Liver (tissue), 9 donors: ENCODE results near the gene PLEKHO2. TPM values are rescaled to one million over a fixed set of nuclear protein-coding genes. Genes with fewer than 3 reads are reported as not detected.

Experiments
- DNase-seq: peaks from one replicate; pipeline ENCODE4 v3.0.0-alpha.2; 2017; ENCODE audit warnings: low spot score
- H3K27ac ChIP-seq, 2 donors: one replicate each; pipeline ENCODE4 v1.7.0; 2013; ENCODE audit warnings: inconsistent platforms in 2 of 2, low read length in 2 of 2, control low read depth in 1 of 2, low read depth in 1 of 2, mild to moderate bottlenecking in 1 of 2
- H3K27me3 ChIP-seq, 4 donors: one replicate each; pipeline versions ENCODE4 v1.6.1 to v1.7.0; 2013; ENCODE audit warnings: low read length in 3 of 4, inconsistent platforms in 1 of 4, mild to moderate bottlenecking in 1 of 4, moderate library complexity in 1 of 4; ENCODE audit not compliant: control insufficient read depth in 4 of 4, insufficient read depth in 4 of 4
- H3K36me3 ChIP-seq, 4 donors: one replicate each; pipeline versions ENCODE4 v1.6.1 to v1.7.0; 2013; ENCODE audit warnings: low read length in 3 of 4, mild to moderate bottlenecking in 3 of 4, low read depth in 1 of 4, moderate library complexity in 1 of 4; ENCODE audit not compliant: control insufficient read depth in 4 of 4, insufficient read depth in 3 of 4
- H3K4me1 ChIP-seq, 4 donors: one replicate each; pipeline versions ENCODE4 v1.6.1 to v1.7.0; 2013; ENCODE audit warnings: low read length in 3 of 4, mild to moderate bottlenecking in 3 of 4, moderate library complexity in 1 of 4; ENCODE audit not compliant: control insufficient read depth in 4 of 4, insufficient read depth in 4 of 4
- H3K4me3 ChIP-seq, 3 donors: one replicate each; pipeline versions ENCODE4 v1.6.1 to v1.7.0; 2013; ENCODE audit warnings: low read length in 3 of 3, control low read depth in 1 of 3, low read depth in 1 of 3, mild to moderate bottlenecking in 1 of 3
- H3K9ac ChIP-seq, 2 donors: one replicate each; pipeline ENCODE4 v1.7.0; 2013; ENCODE audit warnings: low read length in 2 of 2, mild to moderate bottlenecking in 2 of 2, moderate library complexity in 2 of 2, control low read depth in 1 of 2, low read depth in 1 of 2
- H3K9me3 ChIP-seq, 4 donors: one replicate each; pipeline versions ENCODE4 v1.6.1 to v1.7.0; 2013; ENCODE audit warnings: low read length in 3 of 4; ENCODE audit not compliant: control insufficient read depth in 4 of 4
- ATF3 ChIP-seq: IDR thresholded peaks from 2 replicates; pipeline ENCODE4 v1.6.1; 2016; ENCODE audit warnings: antibody characterized with exemption
- CTCF ChIP-seq: fragments of 150-350 bp; IDR thresholded peaks from 2 replicates; pipeline ENCODE4 v1.5.1; 2017; ENCODE audit warnings: improper control_type of control experiment, low read depth, low read length; ENCODE audit not compliant: missing input control
- EGR1 ChIP-seq, 2 donors: IDR thresholded peaks; 2 replicates each; pipeline ENCODE4 v1.6.1; 2016 to 2018; ENCODE audit warnings: antibody characterized with exemption in 2 of 2, low read depth in 2 of 2
- FOXA1 ChIP-seq: IDR thresholded peaks from 2 replicates; pipeline ENCODE4 v1.6.1; 2016; ENCODE audit warnings: antibody characterized with exemption
- FOXA2 ChIP-seq: IDR thresholded peaks from 2 replicates; pipeline ENCODE4 v1.6.1; 2016; ENCODE audit warnings: antibody characterized with exemption
- GABPA ChIP-seq, 2 donors: IDR thresholded peaks in 1 of 2; conservative IDR thresholded peaks in 1 of 2; 2 replicates each; pipeline ENCODE4 v1.6.1; 2016; ENCODE audit warnings: antibody characterized with exemption in 2 of 2, mild to moderate bottlenecking in 1 of 2, moderate library complexity in 1 of 2
- HNF4A ChIP-seq, 2 donors: conservative IDR thresholded peaks; 2 replicates each; pipeline ENCODE4 v1.6.1; 2016; ENCODE audit warnings: antibody characterized with exemption in 2 of 2, mild to moderate bottlenecking in 2 of 2
- HNF4G ChIP-seq: IDR thresholded peaks from 2 replicates; pipeline ENCODE4 v1.6.1; 2016; ENCODE audit warnings: antibody characterized with exemption
- JUND ChIP-seq, 2 donors: IDR thresholded peaks; 2 replicates each; pipeline ENCODE4 v1.6.1; 2016; ENCODE audit warnings: antibody characterized with exemption in 2 of 2
- MAX ChIP-seq: IDR thresholded peaks from 2 replicates; pipeline ENCODE4 v1.6.1; 2016; ENCODE audit warnings: antibody characterized with exemption
- NR2F2 ChIP-seq: IDR thresholded peaks from 2 replicates; pipeline ENCODE4 v1.6.1; 2016; ENCODE audit warnings: antibody characterized with exemption
- RAD21 ChIP-seq, 2 donors: IDR thresholded peaks; 2 replicates each; pipeline ENCODE4 v1.6.1; 2016; ENCODE audit warnings: antibody characterized with exemption in 2 of 2, mild to moderate bottlenecking in 2 of 2
- REST ChIP-seq: IDR thresholded peaks from 2 replicates; pipeline ENCODE4 v1.6.1; 2016; ENCODE audit warnings: antibody characterized with exemption, mild to moderate bottlenecking
- RXRA ChIP-seq, 2 donors: IDR thresholded peaks; 2 replicates each; pipeline ENCODE4 v1.6.1; 2017 to 2018; ENCODE audit warnings: antibody characterized with exemption in 2 of 2, mild to moderate bottlenecking in 1 of 2
- TAF1 ChIP-seq: conservative IDR thresholded peaks from 2 replicates; pipeline ENCODE4 v1.6.1; 2016; ENCODE audit warnings: antibody characterized with exemption, mild to moderate bottlenecking
- YY1 ChIP-seq: IDR thresholded peaks from 2 replicates; pipeline ENCODE4 v1.6.1; 2016; ENCODE audit warnings: antibody characterized with exemption, mild to moderate bottlenecking
- ZBTB33 ChIP-seq: IDR thresholded peaks from 2 replicates; pipeline ENCODE4 v1.6.1; 2016; ENCODE audit warnings: antibody characterized with exemption
- WGBS: extraction: QIAGEN DNeasy Blood & Tissue Kit; methylation state at CpG from one replicate; pipeline ENCODE4 v1.1.7; 2013; 5-methylcytosine and 5-hydroxymethylcytosine counted together
- polyA plus RNA-seq, 2 donors: library from polyadenylated mRNA; stranded (reverse) in 1 of 2; unstranded in 1 of 2; fragments of 200-250 nt in 1 of 2; fragments of >200 nt in 1 of 2; fragmentation: Nextera tagmentation in 1 of 2; extraction: Ambion mirVana in 1 of 2; gene quantifications; one replicate each; pipeline versions ENCODE4 v1.2.1 to v1.2.3, GENCODE V29; 2013 to 2015
- total RNA-seq, 2 donors: library from RNA; depleted of rRNA; stranded (reverse); fragments of >200 nt; gene quantifications; one replicate each; pipeline ENCODE4 v1.2.3, GENCODE V29; 2014
- donor health status: healthy.
- donor health status: healthy.
- donor health status: healthy.
- donor health status: healthy.
- donor health status: healthy.

Gene PLEKHO2
- total and polyA plus RNA-seq, 4 donors: 2.0 to 11.3 (median 8.5) TPM

- no peak for TF ChIP-seq REST
- no peak for TF ChIP-seq YY1
- TF ChIP-seq RXRA (IDR thresholded peaks at IDR 0.05): no peak
- no peak for TF ChIP-seq CTCF
- no peak for TF ChIP-seq EGR1 (IDR thresholded peaks at IDR 0.05; ENCODE audit: low read depth in 2 of 2)
- TF ChIP-seq FOXA1: no peak
These were observed 55.8 kb downstream of the PLEKHO2 start (continued) for GRCh38 chr15:64897345-64897985.

GRCh38 chr15:64898406-64898805 lies 56.7 kb downstream of the PLEKHO2 start:
- TF ChIP-seq RAD21 (IDR thresholded peaks at IDR 0.05): no peak
- TF ChIP-seq FOXA2: no peak
- TF ChIP-seq GABPA (IDR thresholded peaks at IDR 0.05 in 1 of 2, conservative IDR thresholded peaks at IDR 0.05 in 1 of 2): no peak
- no peak for TF ChIP-seq YY1
- no peak for TF ChIP-seq JUND (IDR thresholded peaks at IDR 0.05)
- TF ChIP-seq HNF4G: no peak
- no peak for TF ChIP-seq MAX
- H3K9ac ChIP-seq: no peak overlapping the region

GRCh38 chr15:64901141-64901540 lies 59.4 kb downstream of the PLEKHO2 start:
- no peak for DNase-seq
- H3K9ac ChIP-seq: no peak overlapping the region
- 94% methylated on average over 5 of the region's 5 CpGs for WGBS
- H3K36me3 ChIP-seq: no peaks in the 10 kb centered on the region
- H3K27me3 ChIP-seq: no peaks in the 10 kb centered on the region
- peaks cover 0 to 14% (median 7%) of the 10 kb centered on the region in 4 donors for H3K4me1 ChIP-seq
- no peak overlapping the region for H3K4me3 ChIP-seq
- H3K9me3 ChIP-seq: peaks cover 0 to 4% (median 0%) of the 10 kb centered on the region in 4 donors
- TF ChIP-seq ZBTB33 (no peak), CTCF (no peak), NR2F2 (no peak), HNF4G (no peak), GABPA (IDR thresholded peaks at IDR 0.05 in 1 of 2, conservative IDR thresholded peaks at IDR 0.05 in 1 of 2) (no peak), TAF1 (no peak), HNF4A (conservative IDR thresholded peaks at IDR 0.05) (no peak), ATF3 (no peak), YY1 (no peak)
- no peak overlapping the region for H3K27ac ChIP-seq

More at GRCh38 chr15:64898406-64898805, 56.7 kb downstream of the PLEKHO2 start:
- no peaks in the 10 kb centered on the region for H3K36me3 ChIP-seq
- H3K27ac ChIP-seq: no peak overlapping the region
- no peak for DNase-seq
- H3K27me3 ChIP-seq: no peaks in the 10 kb centered on the region
- H3K9me3 ChIP-seq: peaks cover 0 to 4% (median 0%) of the 10 kb centered on the region in 4 donors
- WGBS: 86% methylated on average over 4 of the region's 4 CpGs
- peaks cover 0 to 19% (median 7%) of the 10 kb centered on the region in 4 donors for H3K4me1 ChIP-seq
- no peak overlapping the region for H3K4me3 ChIP-seq
